Thyroid gland (tissue), 4 donors: ENCODE results near the gene MERTK. TPM values are rescaled to one million over a fixed set of nuclear protein-coding genes. Genes with fewer than 3 reads are reported as not detected.

Experiments
- DNase-seq, 2 donors: peaks; one replicate each; pipeline ENCODE4 v3.0.0-alpha.2; 2019
- H3K27ac ChIP-seq, 3 donors: fragments of 200-600 bp; sonication (generic); 1 replicate in 2 of 3; 2 replicates in 1 of 3; pipeline ENCODE4 v1.5.1; 2016 to 2019; ENCODE audit warnings: mild to moderate bottlenecking in 1 of 3, moderate library complexity in 1 of 3
- H3K27me3 ChIP-seq: fragments of 200-600 bp; sonication (generic); one replicate; pipeline ENCODE4 v1.5.1; 2019
- H3K36me3 ChIP-seq, 2 donors: fragments of 200-600 bp; sonication (generic); one replicate each; pipeline ENCODE4 v1.5.1; 2016 to 2019
- H3K4me1 ChIP-seq, 2 donors: fragments of 200-600 bp; sonication (generic); one replicate each; pipeline ENCODE4 v1.5.1; 2017 to 2019
- H3K4me3 ChIP-seq, 3 donors: fragments of 200-600 bp; sonication (generic); replicated peaks in 1 of 3; 1 replicate in 2 of 3; 2 replicates in 1 of 3; pipeline ENCODE4 v1.5.1; 2016; ENCODE audit warnings: mild to moderate bottlenecking in 1 of 3
- H3K9me3 ChIP-seq: fragments of 200-600 bp; sonication (generic); one replicate; pipeline ENCODE4 v1.5.1; 2017
- POLR2A ChIP-seq, 2 donors: fragments of 450-650 bp; IDR thresholded peaks; one replicate each; pipeline ENCODE4 v1.6.1; 2017; ENCODE audit warnings: antibody characterized with exemption in 2 of 2, mild to moderate bottlenecking in 2 of 2, moderate library complexity in 1 of 2
- WGBS, 2 donors: methylation state at CpG; one replicate each; pipeline ENCODE4 v1.1.5; 2017; 5-methylcytosine and 5-hydroxymethylcytosine counted together
- intact Hi-C: fragments of 100-400 bp; cut with DNase I; formaldehyde crosslinking; loops from one replicate; pipeline ENCODE4 v1.15.1; 2023
- total RNA-seq, 4 donors: library from RNA; depleted of rRNA; stranded (reverse); fragments of >200 nt; gene quantifications; one replicate each; pipeline ENCODE4 v1.2.3, GENCODE V29; 2016
- TF ChIP-seq, protein P1 (sequence below), 6 experiments: fragments of 200-600 bp in 3 of 6; fragments of 450-650 bp in 3 of 6; sonication (generic) in 3 of 6; IDR thresholded peaks; one replicate each; pipeline ENCODE4 v1.5.1; 2016 to 2019; ENCODE audit warnings: antibody characterized with exemption in 6 of 6, mild to moderate bottlenecking in 2 of 6, inconsistent platforms in 1 of 6, moderate library complexity in 1 of 6

The MERTK gene
- total RNA-seq, 4 donors from 2014 or later, result 23.5 to 36.7 (median 32.9) TPM

DNA sequence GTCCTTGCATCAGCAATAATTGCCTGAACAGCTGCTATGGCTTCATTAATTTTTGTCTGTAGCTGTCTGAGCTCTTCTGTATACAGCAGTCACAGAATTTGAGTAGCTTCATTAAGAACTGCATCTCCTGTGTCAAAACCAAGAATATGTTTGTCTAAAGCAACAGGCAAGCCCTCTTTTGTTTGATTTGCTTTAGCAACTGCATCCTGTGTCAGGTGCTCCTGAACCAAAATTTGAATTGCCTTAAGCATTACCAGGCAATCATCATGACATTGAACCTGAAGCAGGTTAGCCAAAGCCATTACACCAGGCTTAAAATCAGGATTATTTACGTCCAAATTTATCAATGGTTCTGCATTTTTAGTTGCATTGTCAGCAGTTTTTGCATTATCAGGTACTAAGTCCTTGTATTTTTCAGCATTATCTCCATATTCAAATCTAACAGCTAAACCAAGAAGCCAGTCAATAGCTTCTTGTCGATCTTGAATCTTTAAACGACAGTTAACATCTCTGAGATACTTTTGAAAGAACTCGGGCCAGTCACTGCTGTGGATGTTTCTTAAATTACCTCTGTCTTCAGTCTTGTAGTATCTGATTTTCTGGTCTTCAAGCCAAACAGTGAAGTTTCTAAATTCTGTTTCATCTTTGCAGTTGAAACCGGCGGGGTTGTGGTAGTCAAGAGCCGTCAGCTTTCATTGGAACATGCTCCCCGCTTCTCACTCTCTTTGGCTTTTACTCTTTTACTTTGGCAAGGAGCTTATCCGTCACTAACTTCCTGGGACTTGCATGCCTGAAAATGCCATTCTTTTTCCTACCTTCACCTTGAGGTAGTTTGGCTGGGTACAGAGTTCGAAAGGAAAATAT, 42.2 kb downstream of the MERTK start:
- Histone ChIP-seq H3K36me3 (no peaks in the 10 kb centered on the region), H3K4me3 (no peak overlapping the region), H3K9me3 (no peaks in the 10 kb centered on the region), H3K4me1 (peaks cover 10 to 11% of the 10 kb centered on the region in 2 donors), H3K27ac (no peak overlapping the region), H3K27me3 (no peaks in the 10 kb centered on the region)
- intact Hi-C loops, result no loop called here
- no peak for DNase-seq
- WGBS, 2 donors, result 86 to 93% methylated on average over 10 of the region's 10 CpGs
- TF ChIP-seq, protein P1, sequence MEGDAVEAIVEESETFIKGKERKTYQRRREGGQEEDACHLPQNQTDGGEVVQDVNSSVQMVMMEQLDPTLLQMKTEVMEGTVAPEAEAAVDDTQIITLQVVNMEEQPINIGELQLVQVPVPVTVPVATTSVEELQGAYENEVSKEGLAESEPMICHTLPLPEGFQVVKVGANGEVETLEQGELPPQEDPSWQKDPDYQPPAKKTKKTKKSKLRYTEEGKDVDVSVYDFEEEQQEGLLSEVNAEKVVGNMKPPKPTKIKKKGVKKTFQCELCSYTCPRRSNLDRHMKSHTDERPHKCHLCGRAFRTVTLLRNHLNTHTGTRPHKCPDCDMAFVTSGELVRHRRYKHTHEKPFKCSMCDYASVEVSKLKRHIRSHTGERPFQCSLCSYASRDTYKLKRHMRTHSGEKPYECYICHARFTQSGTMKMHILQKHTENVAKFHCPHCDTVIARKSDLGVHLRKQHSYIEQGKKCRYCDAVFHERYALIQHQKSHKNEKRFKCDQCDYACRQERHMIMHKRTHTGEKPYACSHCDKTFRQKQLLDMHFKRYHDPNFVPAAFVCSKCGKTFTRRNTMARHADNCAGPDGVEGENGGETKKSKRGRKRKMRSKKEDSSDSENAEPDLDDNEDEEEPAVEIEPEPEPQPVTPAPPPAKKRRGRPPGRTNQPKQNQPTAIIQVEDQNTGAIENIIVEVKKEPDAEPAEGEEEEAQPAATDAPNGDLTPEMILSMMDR (IDR thresholded peaks at IDR 0.05), result no peak
- TF ChIP-seq POLR2A (IDR thresholded peaks at IDR 0.05), result no peak

DNA sequence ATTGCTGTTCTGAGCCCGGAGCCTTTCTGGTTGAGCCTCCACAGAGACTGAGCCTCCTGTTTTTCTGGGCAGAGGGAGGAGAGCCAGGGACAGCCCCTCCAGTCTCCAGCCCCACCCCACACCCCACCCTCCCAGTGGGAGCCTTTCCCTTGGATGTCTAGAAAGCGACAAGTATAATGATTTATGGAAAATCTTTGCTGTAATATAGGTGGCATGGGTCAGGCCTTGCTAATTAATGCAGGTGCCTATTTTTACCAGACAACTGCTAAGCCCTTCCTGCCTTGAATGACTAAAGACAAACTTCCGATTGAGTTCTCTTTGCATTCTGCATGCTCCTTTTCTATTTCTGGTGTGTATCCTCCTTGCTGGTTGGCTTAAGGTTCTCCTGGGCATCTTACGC, 43.1 kb downstream of the MERTK start:
- WGBS, 2 donors, result 92 to 94% methylated on average over 4 of the region's 4 CpGs
- DNase-seq, result no peak

DNA sequence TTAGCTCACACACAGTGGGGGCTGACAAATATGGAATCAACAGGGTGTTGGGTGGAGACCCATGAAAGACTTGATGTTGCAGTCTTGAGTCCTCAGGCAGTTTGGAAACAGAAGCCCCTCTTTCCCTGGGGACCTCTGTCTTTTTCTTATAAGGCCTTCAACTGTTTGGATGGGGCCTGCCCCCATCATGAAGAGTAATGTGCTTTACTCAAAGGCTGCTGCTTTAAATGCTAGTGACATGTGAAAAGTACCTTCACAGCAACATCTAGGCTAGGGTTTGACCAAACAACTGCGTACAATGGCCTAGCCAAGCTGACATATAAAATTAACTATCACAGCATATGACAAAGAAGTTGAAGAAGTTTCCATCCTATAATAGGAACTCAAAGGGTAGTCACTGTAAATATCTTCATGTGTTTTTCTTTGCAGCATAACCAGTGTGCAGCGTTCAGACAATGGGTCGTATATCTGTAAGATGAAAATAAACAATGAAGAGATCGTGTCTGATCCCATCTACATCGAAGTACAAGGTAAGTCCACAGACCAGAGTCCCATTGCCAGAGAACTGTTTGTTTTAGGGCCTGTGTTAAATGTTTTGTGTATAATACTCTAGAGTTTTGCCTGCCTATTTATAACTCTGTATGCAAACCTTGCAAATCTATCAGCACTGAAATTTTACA, 46.3 kb downstream of the MERTK start:
- Histone ChIP-seq H3K4me3 (no peak overlapping the region), H3K36me3 (peaks cover 0 to 7% of the 10 kb centered on the region in 2 donors), H3K27me3 (no peaks in the 10 kb centered on the region), H3K9me3 (no peaks in the 10 kb centered on the region), H3K27ac (peak overlapping the region; percentile 92 to 97 (median 95)), H3K4me1 (peaks cover 26 to 29% of the 10 kb centered on the region in 2 donors)
- intact Hi-C loops, result loop anchor here (5.0 kb wide), 1 partner anchor 42 kb away; no protein-coding TSS in a partner anchor
- WGBS, 2 donors, result 89 to 92% methylated on average over 5 of the region's 5 CpGs
- TF ChIP-seq POLR2A (IDR thresholded peaks at IDR 0.05), result no peak
- TF ChIP-seq, protein P1 (IDR thresholded peaks at IDR 0.05), result no peak
- DNase-seq, result no peak

More for the DNA sequence above, 43.1 kb downstream of the MERTK start:
- H3K4me1 ChIP-seq, result peaks cover 18 to 20% of the 10 kb centered on the region in 2 donors
- no peaks in the 10 kb centered on the region for H3K36me3 ChIP-seq
- TF ChIP-seq POLR2A (IDR thresholded peaks at IDR 0.05), result no peak
- TF ChIP-seq, protein P1 (IDR thresholded peaks at IDR 0.05), result no peak
- H3K27me3 ChIP-seq, result no peaks in the 10 kb centered on the region
- intact Hi-C loops, result no loop called here
- no peak overlapping the region for H3K4me3 ChIP-seq
- no peaks in the 10 kb centered on the region for H3K9me3 ChIP-seq
- no peak overlapping the region for H3K27ac ChIP-seq

DNA sequence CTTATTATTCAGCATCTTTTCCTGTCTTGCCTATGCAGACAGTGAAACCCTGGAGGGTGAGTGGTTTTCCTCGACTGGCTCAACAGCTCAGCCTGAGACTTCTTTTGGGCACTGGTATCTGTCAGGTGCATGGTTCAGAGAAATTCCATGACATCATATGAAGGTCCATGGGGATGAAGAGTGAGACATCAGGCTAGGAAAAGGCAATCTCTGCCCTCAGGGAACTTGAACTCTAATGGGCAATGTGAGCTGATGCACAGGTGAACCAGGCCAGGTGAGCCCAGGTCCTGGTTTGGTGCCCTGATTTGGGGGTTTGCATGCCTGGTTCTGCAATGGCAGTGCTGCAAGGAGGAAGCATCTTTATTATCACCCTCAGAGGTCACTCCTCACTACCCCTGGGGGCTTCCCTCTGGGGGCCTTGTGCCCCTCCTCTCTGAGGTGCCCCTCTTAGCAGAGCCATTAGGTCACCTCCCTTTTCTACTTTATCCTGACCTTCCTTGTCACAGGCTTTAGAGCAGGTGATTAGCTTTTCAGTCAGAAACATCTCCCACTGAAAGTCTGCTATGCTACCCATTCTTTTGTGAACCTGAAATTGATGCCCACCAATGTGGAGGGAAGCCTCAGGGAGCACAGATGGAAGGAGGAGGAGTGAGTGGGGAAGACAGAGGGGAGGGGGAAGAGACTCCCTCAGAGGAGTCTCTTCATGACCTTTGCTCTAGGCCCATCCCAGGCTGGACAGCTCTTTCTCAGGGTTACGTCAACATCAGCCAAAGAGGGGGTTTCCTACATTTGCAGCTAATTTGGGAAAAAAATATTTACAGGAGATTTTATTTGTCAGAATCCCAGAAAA, 47.3 kb downstream of the MERTK start:
- H3K4me3 ChIP-seq, result no peak overlapping the region
- no peaks in the 10 kb centered on the region for H3K9me3 ChIP-seq
- H3K4me1 ChIP-seq, result peaks cover 29 to 30% of the 10 kb centered on the region in 2 donors
- peak overlapping the region; percentile 92 to 97 (median 95) for H3K27ac ChIP-seq
- peak; percentile 9 to 28 for DNase-seq
- no peaks in the 10 kb centered on the region for H3K27me3 ChIP-seq
- intact Hi-C loops, result loop anchor here (5.0 kb wide), 1 partner anchor 43 kb away; no protein-coding TSS in a partner anchor
- no peak for TF ChIP-seq POLR2A (IDR thresholded peaks at IDR 0.05)
- TF ChIP-seq, protein P1 (IDR thresholded peaks at IDR 0.05), result no peak
- 59 to 70% methylated on average over 2 of the region's 2 CpGs for WGBS, 2 donors
- H3K36me3 ChIP-seq, result peaks cover 0 to 7% of the 10 kb centered on the region in 2 donors
